ENCODE results near the gene GLRX.

GRCh38 chr5:95871146-95871806 lies 48.8 kb upstream of the GLRX start:
- TF ChIP-seq, protein P1, sequence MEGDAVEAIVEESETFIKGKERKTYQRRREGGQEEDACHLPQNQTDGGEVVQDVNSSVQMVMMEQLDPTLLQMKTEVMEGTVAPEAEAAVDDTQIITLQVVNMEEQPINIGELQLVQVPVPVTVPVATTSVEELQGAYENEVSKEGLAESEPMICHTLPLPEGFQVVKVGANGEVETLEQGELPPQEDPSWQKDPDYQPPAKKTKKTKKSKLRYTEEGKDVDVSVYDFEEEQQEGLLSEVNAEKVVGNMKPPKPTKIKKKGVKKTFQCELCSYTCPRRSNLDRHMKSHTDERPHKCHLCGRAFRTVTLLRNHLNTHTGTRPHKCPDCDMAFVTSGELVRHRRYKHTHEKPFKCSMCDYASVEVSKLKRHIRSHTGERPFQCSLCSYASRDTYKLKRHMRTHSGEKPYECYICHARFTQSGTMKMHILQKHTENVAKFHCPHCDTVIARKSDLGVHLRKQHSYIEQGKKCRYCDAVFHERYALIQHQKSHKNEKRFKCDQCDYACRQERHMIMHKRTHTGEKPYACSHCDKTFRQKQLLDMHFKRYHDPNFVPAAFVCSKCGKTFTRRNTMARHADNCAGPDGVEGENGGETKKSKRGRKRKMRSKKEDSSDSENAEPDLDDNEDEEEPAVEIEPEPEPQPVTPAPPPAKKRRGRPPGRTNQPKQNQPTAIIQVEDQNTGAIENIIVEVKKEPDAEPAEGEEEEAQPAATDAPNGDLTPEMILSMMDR (IDR thresholded peaks at IDR 0.05; ENCODE audit: insufficient read depth, low read length) = no peak
- no peak for TF ChIP-seq REST (IDR thresholded peaks at IDR 0.05; ENCODE audit: insufficient replicate concordance, low read depth)
